ENCODE measurements around the gene GIPC3.

Gene GIPC3

GRCh38 chr19:3605361-3605760 is 20.1 kb downstream of the GIPC3 start:
- DNase-seq (ENCODE audit: low spot score) = no peak

DNA sequence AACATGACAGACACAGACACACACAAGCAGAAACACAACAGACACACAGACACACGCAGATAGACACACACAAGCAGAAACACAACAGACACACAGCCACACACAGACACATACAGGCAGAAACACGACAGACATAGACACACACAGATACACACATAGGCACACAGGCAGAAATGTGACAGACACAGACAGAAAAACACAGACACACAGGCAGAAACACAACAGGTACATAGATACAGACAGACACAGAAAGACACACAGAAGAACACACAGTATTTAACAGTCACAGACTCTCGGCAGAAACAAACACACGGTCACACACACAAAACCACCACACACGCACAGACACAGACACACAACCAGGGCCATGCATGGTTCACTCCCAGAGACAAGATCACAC is 20.5 kb downstream of the GIPC3 start:
- no peak for DNase-seq (ENCODE audit: low spot score)

GRCh38 chr19:3606174-3606689 is 21.0 kb downstream of the GIPC3 start:
- DNase-seq (ENCODE audit: low spot score) = no peak

DNA sequence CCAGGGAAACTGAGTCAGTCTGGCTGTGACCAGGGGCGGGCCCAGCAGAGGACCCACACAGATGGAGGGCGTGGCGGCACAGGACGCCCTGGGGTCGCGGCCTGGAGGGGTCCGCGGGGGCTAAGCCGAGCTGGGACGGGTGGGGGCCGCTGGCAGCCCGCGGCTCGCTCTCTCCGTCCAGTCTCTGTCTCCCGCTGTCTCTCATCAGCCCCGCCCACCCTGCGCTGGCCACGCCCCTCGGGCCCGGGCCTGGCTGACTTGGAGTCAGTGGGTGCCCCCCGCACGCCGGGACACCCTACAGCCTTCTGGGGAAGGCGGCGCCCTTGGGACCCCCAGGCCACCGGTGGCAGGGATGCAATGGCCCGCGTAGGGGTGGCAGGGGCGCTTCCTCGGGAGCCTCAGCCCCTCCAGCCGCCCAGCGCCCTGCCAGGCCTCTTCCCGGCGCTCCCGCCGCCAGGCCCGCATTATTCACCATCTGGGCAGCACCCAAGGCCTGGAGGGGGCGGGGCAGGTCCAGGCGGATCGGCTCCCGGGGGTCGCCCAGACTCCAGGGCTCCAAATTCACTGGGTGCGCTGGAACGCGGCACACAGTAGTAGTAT is 21.5 kb downstream of the GIPC3 start, which contains the start of gene TBXA2R:
TBXA2R (minus strand) TSS at position 186 of the 600 bp plus-strand sequence. CDS start 6,241 bp downstream, outside the sequence.
- DNase-seq (ENCODE audit: low spot score) = peak; percentile 30

- no peak for DNase-seq (ENCODE audit: low spot score)
Observed at GRCh38 chr19:3607303-3608078, 22.2 kb downstream of the GIPC3 start.

DNA sequence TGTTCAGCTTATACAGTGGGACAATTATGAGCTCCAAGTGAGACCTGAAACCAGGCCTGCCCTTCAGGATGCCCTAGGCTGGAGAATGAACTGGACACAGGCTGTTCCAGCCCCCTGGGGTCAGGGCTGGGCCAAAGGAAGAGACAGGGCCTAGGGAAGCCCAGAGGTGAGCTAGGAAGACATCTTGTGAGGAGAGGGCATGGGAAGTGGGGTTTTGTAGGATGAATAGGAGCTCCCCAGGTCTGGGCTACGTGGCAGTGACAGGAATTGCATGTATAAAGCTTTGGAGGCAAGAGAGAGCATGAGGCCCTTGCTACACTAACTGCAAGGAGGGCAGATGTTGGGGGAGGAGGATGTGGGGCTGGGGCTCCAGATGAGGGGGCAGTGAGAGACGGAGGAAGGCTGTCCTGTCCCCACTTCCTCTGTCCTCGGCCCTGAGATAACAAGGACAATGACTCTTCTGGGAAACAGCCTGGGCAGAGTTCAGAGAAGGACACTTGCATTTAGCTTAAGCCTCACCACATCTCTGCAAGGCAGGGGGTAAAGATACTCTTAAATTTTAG is 22.9 kb downstream of the GIPC3 start:
- DNase-seq (ENCODE audit: low spot score) = no peak

DNA sequence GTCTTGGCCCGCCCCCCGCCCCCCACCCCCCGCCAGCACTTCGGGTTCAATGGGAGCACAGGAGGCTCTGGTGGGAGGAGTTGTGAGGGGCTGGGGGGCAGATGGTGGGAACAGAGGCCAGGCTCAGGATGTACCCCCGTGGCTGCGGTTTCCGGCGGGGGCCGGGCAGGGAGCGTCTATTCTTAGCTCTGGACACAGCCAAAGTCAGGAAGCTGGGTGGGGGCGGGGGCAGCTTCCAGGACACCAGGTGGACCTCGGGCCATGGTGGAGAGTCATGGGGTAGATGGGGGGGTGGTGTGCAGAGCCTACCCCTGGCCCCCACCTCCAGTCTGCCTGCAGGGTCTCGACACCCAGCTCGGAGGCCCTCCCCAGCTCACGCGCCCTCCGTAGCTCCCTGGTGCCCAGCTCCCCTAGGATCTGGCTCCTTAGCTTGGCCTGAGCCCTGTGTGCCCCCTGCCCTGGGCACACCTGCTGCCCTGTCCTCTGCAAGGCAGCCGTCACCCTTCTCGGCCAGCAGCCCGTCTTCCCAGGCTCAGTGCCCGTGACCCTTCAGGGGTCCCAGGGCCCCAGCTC is 23.6 kb downstream of the GIPC3 start:
- no peak for DNase-seq (ENCODE audit: low spot score)

- no peak for DNase-seq (ENCODE audit: low spot score)
Observed at GRCh38 chr19:3609779-3610719, 24.8 kb downstream of the GIPC3 start.

DNA sequence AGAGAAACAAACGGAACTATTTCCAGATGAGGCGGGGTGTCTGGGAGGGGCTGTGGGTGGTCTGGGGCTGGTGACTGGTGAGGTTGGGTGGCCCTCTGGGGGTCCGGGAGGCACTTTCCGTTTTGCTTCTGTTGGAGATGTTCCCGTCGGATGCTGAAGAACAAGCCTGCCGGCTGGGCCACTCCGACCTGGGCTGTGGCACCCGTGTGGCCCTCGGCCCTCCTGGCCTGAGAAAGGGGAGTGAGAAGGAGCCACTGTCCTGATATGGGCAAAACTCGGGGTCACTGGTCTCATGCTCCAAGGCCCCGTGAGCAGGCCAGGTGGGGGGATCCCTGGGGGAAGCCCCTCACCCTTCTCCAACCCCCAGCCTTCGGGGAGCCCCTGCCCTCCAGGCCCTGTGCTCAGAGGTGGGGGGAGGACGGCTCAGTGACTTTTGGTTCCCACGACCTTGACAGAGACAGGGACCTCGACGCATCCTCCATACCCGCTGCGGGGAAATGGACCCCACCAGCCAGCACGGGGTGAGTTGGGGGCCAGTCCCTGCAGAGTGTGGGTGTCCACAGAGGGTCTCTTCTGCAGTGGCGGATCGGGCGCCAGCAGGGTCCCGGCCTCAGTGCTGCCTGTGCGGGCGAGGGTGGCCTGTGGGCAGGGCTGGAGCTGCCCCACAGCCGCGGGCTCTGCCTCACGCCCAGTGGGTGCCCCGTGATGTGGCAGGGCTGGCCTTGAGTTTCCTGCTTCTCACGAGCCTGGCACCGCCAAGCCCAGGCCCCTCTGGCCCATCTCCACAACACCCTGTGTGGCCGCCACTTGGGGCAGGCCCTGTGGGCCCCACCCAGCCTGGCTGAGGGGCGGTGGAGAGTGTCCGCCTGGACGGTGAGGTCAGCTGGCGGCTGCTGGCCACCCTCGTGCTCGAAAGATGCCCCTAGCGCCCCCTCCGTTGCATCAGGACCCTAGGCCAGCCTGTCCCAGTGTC is 25.8 kb downstream of the GIPC3 start:
- no peak for DNase-seq (ENCODE audit: low spot score)

DNA sequence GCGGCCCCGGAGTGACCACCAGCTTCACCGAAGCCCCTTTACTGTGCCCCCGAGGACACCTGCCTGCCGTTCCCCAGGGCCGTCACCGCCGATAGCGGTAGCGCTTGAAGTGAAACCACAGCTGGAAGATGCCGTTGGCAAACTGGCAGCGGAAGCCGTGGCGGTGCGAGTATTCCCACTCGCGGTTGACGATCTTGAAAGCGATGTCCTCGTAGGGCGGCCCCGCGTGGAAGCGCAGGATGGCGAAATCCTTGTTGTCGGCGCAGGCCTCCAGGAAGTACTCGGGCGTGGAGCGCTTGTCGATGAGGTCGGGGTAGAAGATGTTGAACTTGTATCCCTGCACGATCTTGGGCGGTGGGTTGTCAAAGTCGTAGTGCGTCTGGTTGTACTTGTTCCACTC is 26.6 kb downstream of the GIPC3 start:
- DNase-seq (ENCODE audit: low spot score) = no peak

GRCh38 chr19:3612330-3612729 is 27.1 kb downstream of the GIPC3 start:
- DNase-seq (ENCODE audit: low spot score) = no peak

DNA sequence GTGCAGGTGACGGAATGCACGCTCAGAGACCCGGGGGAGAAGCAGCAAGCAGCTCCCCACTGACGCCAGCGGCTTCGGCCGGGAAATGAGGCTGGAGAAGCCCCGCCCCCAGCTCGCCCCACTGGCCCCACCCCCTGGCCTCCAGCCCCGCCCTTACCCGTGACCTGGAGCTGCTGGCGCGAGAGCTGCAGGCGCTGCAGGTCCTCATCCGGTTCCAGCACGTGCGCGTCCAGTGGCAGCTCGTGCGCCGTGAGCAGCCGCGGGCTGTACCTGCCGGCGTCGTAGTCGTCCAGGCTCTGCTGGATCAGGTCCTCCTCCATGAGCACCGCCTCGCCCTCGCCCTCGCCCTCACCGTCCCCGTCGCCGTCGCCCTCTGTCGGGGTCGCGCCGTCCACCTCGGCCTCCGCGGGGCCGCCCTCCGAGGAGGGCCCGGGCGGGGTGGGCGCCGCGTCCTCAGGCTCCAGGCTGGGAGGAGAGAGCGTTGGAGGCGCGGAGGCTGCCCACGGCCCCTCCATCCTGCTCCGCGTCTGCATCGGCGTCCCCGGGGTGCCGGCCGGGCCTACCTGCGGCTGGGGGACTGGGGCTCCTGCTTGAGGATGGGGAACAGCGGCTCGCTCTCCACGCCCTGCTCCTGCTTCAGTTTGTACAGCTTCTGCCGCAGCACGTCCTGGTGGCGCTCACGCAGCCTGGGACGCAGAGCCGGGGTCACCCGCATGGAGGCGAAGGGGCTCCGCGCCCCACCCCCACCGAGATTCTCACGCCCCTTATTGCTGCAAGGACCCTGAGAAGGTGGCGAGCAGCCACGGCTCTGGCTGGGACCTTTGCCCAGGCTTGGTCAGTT is 27.8 kb downstream of the GIPC3 start:
- no peak for DNase-seq (ENCODE audit: low spot score)

- DNase-seq (ENCODE audit: low spot score) = no peak
Observed at GRCh38 chr19:3613818-3614661, 28.8 kb downstream of the GIPC3 start.

GRCh38 chr19:3614858-3615505 is 29.7 kb downstream of the GIPC3 start:
- no peak for DNase-seq (ENCODE audit: low spot score)

- no peak for DNase-seq (ENCODE audit: low spot score)
Observed at GRCh38 chr19:3615524-3616135, 30.4 kb downstream of the GIPC3 start.

DNA sequence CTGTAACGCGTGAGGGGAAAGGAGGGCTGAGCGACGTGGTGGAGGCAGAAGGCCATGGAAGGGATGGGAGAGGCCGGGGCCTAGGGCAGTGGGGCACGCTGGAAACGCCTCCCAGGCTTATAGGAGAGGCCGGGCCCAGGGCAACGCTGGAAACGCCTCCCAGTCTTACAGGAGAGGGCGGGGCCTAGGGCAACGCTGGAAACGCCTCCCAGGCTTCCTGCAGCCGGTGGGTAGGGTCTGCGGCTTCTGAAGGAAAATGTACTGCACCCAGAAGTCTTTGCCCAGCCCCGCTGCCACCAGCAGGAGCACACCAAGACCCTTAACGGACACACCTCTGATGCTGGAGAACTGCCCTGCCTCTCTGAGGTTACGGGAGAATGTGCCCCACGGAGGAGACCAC is 32.2 kb downstream of the GIPC3 start:
- no peak for DNase-seq (ENCODE audit: low spot score)

GRCh38 chr19:3618144-3618810 is 33.0 kb downstream of the GIPC3 start:
- DNase-seq (ENCODE audit: low spot score) = no peak
